Skeletal muscle tissue (tissue), 4 donors: ENCODE measurements around the gene MEX3A. TPM values are rescaled to one million over a fixed set of nuclear protein-coding genes. Genes with fewer than 3 reads are reported as not detected.
"Not testable (repeated sequence)": the region's sequence is repeated elsewhere in the genome, so short reads cannot be mapped to it uniquely, and the experiment has no call there.

ENCODE experiments used
- H3K27ac ChIP-seq: one replicate; pipeline ENCODE4 v1.7.0; 2013; ENCODE audit warnings: mild to moderate bottlenecking, low read depth, low read length, inconsistent platforms
- H3K27me3 ChIP-seq, 3 donors: one replicate each; pipeline ENCODE4 v1.7.0; 2013; ENCODE audit warnings: low read length in 3 of 3; ENCODE audit not compliant: control insufficient read depth in 3 of 3, insufficient read depth in 3 of 3
- H3K36me3 ChIP-seq, 3 donors: one replicate each; pipeline ENCODE4 v1.7.0; 2013; ENCODE audit warnings: low read length in 3 of 3; ENCODE audit not compliant: control insufficient read depth in 3 of 3, insufficient read depth in 3 of 3
- H3K4me1 ChIP-seq, 3 donors: one replicate each; pipeline ENCODE4 v1.7.0; 2013; ENCODE audit warnings: low read length in 3 of 3, mild to moderate bottlenecking in 3 of 3; ENCODE audit not compliant: control insufficient read depth in 3 of 3, insufficient read depth in 3 of 3
- H3K4me3 ChIP-seq, 3 donors: one replicate each; pipeline ENCODE4 v1.7.0; 2013; ENCODE audit warnings: low read length in 3 of 3
- H3K9ac ChIP-seq, 3 donors: one replicate each; pipeline ENCODE4 v1.7.0; 2013; ENCODE audit warnings: low read length in 3 of 3, mild to moderate bottlenecking in 3 of 3, moderate library complexity in 2 of 3, low read depth in 1 of 3
- H3K9me3 ChIP-seq, 3 donors: one replicate each; pipeline ENCODE4 v1.7.0; 2013; ENCODE audit warnings: low read length in 3 of 3; ENCODE audit not compliant: control insufficient read depth in 3 of 3
- total RNA-seq: library from RNA; depleted of rRNA; stranded (reverse); fragments of >200 nt; gene quantifications from one replicate; pipeline ENCODE4 v1.2.3, GENCODE V29; 2014
- donor health status: Osteomylitis.

The MEX3A gene, protein sequence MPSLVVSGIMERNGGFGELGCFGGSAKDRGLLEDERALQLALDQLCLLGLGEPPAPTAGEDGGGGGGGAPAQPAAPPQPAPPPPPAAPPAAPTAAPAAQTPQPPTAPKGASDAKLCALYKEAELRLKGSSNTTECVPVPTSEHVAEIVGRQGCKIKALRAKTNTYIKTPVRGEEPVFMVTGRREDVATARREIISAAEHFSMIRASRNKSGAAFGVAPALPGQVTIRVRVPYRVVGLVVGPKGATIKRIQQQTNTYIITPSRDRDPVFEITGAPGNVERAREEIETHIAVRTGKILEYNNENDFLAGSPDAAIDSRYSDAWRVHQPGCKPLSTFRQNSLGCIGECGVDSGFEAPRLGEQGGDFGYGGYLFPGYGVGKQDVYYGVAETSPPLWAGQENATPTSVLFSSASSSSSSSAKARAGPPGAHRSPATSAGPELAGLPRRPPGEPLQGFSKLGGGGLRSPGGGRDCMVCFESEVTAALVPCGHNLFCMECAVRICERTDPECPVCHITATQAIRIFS
- 6.8 TPM for total RNA-seq

DNA sequence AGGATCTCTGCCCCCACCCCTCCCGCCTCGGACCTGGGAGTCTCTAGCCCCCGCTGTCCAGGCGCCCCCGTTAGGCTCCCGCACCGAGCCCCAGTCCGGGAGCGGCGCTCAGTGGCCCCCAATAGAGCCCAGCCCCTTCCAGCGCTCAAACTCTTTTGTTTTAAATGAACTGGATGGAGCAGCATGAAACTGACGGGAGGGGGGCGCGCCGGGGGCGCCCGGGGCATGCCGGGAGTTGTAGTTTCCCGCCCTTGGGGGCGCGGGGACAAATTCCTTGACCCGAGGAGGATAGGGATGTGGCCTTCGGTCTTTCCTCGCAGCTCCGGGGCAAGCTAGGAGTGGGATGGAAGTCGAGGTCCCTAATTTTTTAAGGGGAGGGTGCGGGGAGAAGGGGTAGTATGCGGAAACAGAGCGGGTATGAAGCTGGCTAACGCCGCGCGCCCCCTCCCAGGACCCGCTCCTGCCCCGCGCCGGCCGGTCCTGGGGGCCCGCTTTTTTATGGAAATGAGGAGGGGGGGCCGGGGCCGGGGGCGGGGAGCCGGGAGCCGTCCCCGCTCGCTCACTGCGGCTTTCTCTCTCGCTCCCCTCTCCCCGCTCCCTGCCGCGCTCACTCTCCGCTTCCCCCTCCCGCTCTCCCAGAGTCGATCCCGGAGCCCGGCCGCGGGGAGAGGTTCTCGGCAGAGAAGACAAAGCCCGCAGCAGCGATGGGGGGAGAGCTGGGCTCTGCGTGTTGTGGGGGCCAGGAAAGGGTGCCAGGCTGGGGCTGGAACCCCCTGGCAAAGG is at the start of gene MEX3A:
TSS of gene MEX3A (minus strand) at position 157 of the 783 bp plus-strand sequence. CDS start 467 bp downstream, outside the sequence.
- Histone ChIP-seq H3K4me1 (peaks cover 5 to 8% (median 8%) of the 10 kb centered on the region in 3 donors), H3K4me3 (peak within 1 kb of the TSS; percentile 74 to 84 (median 81)), H3K36me3 (no peaks in the 10 kb centered on the region), H3K27ac (no peak within 1 kb of the TSS), H3K9ac (peak within 1 kb of the TSS; percentile 38 to 69 (median 68)), H3K27me3 (no peaks in the 10 kb centered on the region), H3K9me3 (no peaks in the 10 kb centered on the region)

DNA sequence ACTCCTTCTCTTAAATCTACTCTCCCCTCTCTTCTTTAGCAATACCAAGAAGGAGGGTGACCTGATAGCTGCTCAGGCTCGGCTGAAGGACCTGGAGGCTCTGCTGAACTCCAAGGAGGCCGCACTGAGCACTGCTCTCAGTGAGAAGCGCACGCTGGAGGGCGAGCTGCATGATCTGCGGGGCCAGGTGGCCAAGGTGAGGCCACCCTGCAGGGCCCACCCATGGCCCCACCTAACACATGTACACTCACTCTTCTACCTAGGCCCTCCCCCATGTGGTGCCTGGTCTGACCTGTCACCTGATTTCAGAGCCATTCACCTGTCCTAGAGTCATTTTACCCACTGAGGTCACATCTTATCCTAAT is 48.3 kb upstream of the MEX3A start:
- Histone ChIP-seq H3K27ac (peak overlapping the region; percentile 88), H3K9ac (peak overlapping the region in 2 of 3 donors; percentile 79 to 80), H3K36me3 (peaks cover 40 to 44% (median 41%) of the 10 kb centered on the region in 3 donors), H3K27me3 (no peaks in the 10 kb centered on the region), H3K4me1 (peaks cover 51 to 54% (median 51%) of the 10 kb centered on the region in 3 donors), H3K4me3 (peak overlapping the region in 2 of 3 donors; percentile 29 to 65), H3K9me3 (no peaks in the 10 kb centered on the region)

DNA sequence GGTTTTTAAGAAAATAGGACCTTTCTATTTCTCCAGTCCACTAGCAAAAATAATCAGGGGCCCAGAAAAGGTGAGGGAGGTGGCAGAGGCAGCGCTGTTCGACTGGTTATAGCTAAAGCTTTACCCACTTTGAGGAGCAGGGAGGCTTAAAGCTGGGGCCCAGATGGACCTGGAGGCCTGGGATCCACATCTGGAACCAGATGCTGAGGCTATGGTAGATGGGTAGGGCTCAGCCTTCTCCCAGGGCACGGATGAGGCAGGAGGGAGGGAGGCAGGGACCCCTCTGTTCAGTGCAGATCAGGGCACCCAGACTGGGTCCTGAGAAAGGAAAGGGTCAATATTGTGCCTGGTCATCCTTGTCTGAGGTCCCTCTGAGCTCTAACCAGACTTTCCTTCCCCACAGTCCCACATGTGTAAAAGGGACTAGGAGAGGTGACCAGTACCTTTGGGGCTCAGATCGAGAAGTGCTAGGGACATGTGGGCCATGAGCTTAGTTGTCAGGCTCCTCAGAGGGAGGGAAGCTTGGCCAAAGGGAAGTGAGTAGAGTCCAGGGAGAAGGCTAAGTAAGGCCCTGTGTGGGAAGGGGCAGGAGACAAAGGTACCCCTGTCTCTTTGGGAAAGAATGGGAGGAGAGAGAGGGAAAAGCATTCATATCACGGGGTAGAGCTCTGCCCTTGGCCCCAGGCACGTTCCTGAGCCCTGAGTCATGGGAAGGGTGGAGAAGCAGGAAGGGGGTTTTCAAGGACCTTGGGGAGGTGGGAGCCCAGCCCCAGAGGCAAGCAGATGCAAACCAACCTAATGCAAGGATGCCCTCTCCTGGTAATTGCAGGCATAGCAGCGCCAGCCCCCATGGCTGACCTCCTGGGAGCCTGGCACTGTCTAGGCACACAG is 47.7 kb upstream of the MEX3A start:
- Histone ChIP-seq H3K36me3 (peaks cover 35 to 38% (median 36%) of the 10 kb centered on the region in 3 donors), H3K4me1 (peaks cover 57 to 60% (median 57%) of the 10 kb centered on the region in 3 donors), H3K9me3 (no peaks in the 10 kb centered on the region), H3K9ac (peak overlapping the region; percentile 77 to 80 (median 79)), H3K27me3 (no peaks in the 10 kb centered on the region), H3K4me3 (peak overlapping the region; percentile 29 to 65 (median 56)), H3K27ac (peak overlapping the region; percentile 88)

DNA sequence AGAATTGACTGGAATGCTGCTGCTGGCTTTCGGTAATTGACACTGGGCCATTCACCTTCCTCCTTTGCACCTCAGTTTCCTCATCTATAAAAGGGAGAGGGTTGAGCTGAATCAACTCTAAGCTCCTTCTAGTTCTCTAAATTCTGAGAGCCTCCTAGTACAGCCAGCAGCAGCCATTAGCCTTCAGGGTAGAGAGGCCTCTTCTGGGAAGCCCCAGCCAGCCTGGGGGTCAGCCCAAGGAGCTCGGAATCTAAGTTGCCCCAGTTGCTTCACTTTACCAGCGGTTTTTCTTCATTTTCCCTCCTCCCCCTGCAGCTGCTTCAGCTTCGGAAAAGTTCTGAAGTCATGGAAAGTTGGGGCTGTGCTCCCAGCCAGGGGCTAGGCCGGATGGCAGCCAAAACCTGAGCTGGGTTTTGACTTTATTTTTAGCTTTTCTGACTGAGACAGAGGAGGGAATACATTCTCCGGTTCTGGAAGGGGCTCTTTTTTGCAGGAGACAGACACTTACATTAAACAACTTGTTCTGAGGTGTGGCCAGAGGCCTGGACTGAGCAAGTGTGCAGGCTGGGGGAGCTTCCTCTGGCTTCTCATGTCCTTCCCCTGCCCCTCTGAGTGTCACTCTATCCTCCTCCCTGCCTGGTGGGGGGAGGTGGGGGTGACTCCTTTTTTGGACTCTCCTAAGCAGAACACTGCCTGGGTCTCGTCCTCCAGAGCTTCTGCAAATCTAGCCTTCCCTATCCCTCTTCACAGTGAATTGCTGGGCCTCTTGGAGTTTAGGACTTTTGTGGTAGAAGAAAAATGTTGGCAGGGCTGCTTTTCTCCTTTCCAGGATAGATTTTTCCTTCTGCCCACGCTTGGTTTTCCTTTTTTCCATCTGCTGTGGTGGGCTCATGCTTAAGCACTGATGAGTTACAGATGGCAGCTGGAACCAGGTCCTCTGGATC is 46.7 kb upstream of the MEX3A start:
- peaks cover 65 to 67% (median 67%) of the 10 kb centered on the region in 3 donors for H3K4me1 ChIP-seq

DNA sequence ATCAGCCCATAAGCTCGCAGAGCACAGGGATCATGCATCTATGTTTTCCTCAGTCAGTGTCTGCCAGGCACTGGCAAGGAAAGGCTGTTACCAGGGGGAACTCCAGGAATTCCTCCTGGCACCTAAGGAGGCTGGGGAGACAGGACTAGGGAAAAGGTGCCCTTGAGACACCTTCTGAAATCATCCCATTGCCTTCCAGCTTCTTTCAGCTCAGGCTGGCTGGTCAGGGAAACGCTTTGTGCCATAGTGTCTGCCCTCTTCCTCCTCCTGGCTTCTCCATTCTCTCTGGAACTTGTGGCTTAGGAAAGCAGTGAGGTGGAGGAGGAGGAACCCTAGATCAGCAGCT is 46.0 kb upstream of the MEX3A start:
- H3K27ac ChIP-seq, result peak overlapping the region; percentile 88
- H3K9ac ChIP-seq, result peak overlapping the region; percentile 77 to 80 (median 79)
- no peaks in the 10 kb centered on the region for H3K9me3 ChIP-seq
- peaks cover 71 to 74% (median 73%) of the 10 kb centered on the region in 3 donors for H3K4me1 ChIP-seq
- peaks cover 18 to 23% (median 20%) of the 10 kb centered on the region in 3 donors for H3K36me3 ChIP-seq
- H3K4me3 ChIP-seq, result peak overlapping the region; percentile 29 to 61 (median 56)
- H3K27me3 ChIP-seq, result no peaks in the 10 kb centered on the region

More for the DNA sequence above, 46.7 kb upstream of the MEX3A start:
- H3K9me3 ChIP-seq, result no peaks in the 10 kb centered on the region
- peak overlapping the region; percentile 29 to 61 (median 56) for H3K4me3 ChIP-seq
- peak overlapping the region; percentile 77 to 80 (median 79) for H3K9ac ChIP-seq
- H3K27ac ChIP-seq, result peak overlapping the region; percentile 88
- no peaks in the 10 kb centered on the region for H3K27me3 ChIP-seq
- peaks cover 25 to 28% (median 26%) of the 10 kb centered on the region in 3 donors for H3K36me3 ChIP-seq

DNA sequence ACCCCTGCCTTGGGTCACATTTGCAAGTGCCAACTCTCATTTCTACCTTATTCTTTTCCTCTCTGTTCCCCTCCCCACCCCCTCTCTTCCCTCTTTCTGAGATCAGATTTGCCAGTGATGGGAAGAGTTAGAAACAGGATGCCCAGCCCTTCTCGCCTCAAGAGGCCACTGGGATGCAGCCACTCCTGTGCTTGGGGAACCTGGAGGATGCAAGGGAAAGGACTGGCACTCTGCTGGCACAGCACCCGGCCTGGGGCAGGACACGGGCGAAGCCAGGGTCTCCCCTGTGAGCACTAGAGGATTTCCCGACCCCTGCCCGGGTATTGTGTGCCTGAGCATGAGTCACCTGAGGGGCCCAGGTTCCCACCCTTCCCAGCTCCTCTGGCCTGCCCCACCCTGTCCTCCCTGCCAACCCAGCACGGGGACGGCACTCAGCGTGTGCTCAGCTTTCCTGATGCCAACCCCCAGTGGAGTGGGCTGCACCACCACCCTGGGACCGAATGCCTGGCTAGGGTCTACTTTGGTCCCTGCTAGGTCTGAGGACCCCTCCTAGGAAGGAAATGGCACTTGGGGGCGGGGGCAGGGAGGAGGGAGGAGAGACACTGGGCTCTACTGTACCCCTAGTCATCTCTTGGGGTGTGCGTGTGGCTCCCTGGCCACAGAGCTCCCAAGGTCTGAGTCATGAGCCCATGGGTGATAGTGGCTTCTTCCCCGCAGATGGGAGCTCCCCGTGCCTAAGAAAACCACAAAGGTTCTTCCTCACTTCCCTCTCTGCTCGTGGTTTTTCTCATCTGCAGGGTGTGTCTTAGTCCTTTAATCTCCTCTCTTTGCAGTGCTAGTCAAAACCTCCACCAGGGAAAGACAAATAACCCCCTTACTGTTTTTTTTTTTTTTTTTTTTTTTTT is 44.6 kb upstream of the MEX3A start:
- H3K9me3 ChIP-seq, result no peaks in the 10 kb centered on the region
- peak overlapping the region; percentile 66 to 79 (median 73) for H3K9ac ChIP-seq
- H3K4me3 ChIP-seq, result peak overlapping the region; percentile 54 to 60 (median 55)
- peak overlapping the region; percentile 99 for H3K27ac ChIP-seq
- peaks cover 85 to 87% (median 87%) of the 10 kb centered on the region in 3 donors for H3K4me1 ChIP-seq
- no peaks in the 10 kb centered on the region for H3K27me3 ChIP-seq
- peaks cover 11 to 14% (median 13%) of the 10 kb centered on the region in 3 donors for H3K36me3 ChIP-seq

DNA sequence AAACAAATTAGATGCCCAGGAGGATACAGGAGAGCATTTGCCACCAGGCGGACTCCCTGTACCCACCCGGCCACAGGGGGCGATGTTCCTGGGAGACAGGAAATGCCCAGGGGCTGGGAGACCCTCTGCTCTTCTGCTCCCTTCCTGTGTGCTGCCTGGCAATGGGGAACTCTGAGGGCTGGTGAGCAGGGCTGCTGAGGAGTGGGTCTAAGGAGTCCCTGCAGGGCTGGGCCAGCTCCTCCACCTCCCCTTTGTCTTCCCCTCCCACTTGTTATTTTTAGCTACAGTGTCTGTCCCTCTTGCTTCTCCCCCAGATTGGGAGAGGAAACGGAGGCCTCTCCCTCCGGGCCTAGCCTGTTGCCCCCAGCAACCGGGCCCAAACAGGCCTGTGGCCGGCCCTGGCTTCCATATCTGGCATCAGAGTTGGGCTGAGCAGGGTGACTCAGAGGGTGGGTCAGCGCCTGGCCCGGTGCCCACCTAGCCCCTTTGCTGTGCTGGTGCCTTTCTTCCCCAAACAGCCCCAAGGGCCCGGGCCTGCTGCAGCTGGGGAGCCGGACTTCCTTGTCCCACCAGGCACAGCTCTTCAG is 43.9 kb upstream of the MEX3A start:
- H3K9ac ChIP-seq, result peak overlapping the region; percentile 66 to 79 (median 73)
- peak overlapping the region; percentile 54 to 60 (median 55) for H3K4me3 ChIP-seq
- no peaks in the 10 kb centered on the region for H3K27me3 ChIP-seq
- H3K4me1 ChIP-seq, result peaks cover 93 to 94% (median 94%) of the 10 kb centered on the region in 3 donors
- no peaks in the 10 kb centered on the region for H3K9me3 ChIP-seq
- H3K36me3 ChIP-seq, result peaks cover 6 to 7% (median 6%) of the 10 kb centered on the region in 3 donors
- peak overlapping the region; percentile 99 for H3K27ac ChIP-seq

DNA sequence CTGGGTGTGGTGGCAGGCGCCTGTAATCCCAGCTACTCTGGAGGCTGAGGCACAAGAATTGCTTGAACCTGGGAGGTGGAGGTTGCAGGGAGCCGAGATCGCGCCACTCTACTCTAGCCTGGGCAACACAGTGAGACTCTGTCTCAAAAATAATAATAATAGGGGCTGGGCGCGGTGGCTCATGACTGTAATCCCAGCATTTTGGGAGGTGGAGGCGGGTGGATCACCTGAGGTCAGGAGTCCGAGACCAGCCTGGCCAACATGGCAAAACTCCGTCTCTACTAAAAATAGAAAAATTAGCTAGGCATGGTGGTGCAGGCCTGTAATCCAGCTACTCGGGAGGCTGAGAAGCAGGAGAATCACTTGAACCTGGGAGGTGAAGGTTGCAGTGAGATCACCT is 43.3 kb upstream of the MEX3A start:
- H3K9me3 ChIP-seq, H3K27me3 ChIP-seq, H3K36me3 ChIP-seq, H3K4me3 ChIP-seq: not testable (repeated sequence)
- Histone ChIP-seq H3K27ac (peak overlapping the region; percentile 99), H3K4me1 (peaks cover 97 to 98% (median 97%) of the 10 kb centered on the region in 3 donors), H3K9ac (peak overlapping the region in 1 of 3 donors; percentile 66)
